Sigmoid colon (tissue), 7 donors: ENCODE data around the gene TXLNG. TPM values are rescaled to one million over a fixed set of nuclear protein-coding genes. Genes with fewer than 3 reads are reported as not detected.

Source experiments
- DNase-seq: peaks from one replicate; pipeline ENCODE4 v3.0.0-alpha.2; 2019
- H3K27ac ChIP-seq, 4 donors: fragments of 200-600 bp; sonication (generic); one replicate each; pipeline ENCODE4 v1.5.1; 2016 to 2019; ENCODE audit warnings: mild to moderate bottlenecking in 1 of 4
- H3K27me3 ChIP-seq, 3 donors: fragments of 200-600 bp; sonication (generic); one replicate each; pipeline ENCODE4 v1.5.1; 2019; ENCODE audit warnings: mild to moderate bottlenecking in 1 of 3
- H3K36me3 ChIP-seq, 4 donors: fragments of 200-600 bp; sonication (generic); one replicate each; pipeline ENCODE4 v1.5.1; 2016 to 2019
- H3K4me1 ChIP-seq, 4 donors: fragments of 200-600 bp; sonication (generic); one replicate each; pipeline ENCODE4 v1.5.1; 2017 to 2019
- H3K4me3 ChIP-seq, 4 donors: fragments of 200-600 bp; sonication (generic); one replicate each; pipeline ENCODE4 v1.5.1; 2017 to 2019; ENCODE audit warnings: mild to moderate bottlenecking in 2 of 4, moderate library complexity in 1 of 4
- H3K9me3 ChIP-seq, 4 donors: fragments of 200-600 bp in 3 of 4; sonication (generic) in 3 of 4; one replicate each; pipeline versions ENCODE4 v1.5.1 to v1.6.1; 2013 to 2019
- EP300 ChIP-seq, 4 donors: sonication (generic); formaldehyde crosslinking; IDR thresholded peaks; one replicate each; pipeline ENCODE4 v1.6.1; 2017; ENCODE audit warnings: antibody characterized with exemption in 4 of 4
- POLR2A ChIP-seq, 2 donors: fragments of 450-650 bp; IDR thresholded peaks; one replicate each; pipeline ENCODE4 v1.6.1; 2016; ENCODE audit warnings: antibody characterized with exemption in 2 of 2, mild to moderate bottlenecking in 2 of 2, moderate library complexity in 2 of 2
- POLR2AphosphoS5 ChIP-seq, 4 donors: sonication (generic); formaldehyde crosslinking; IDR thresholded peaks; one replicate each; pipeline ENCODE4 v1.6.1; 2017; ENCODE audit warnings: antibody characterized with exemption in 4 of 4
- WGBS, 2 donors: extraction: QIAGEN DNeasy Blood & Tissue Kit; methylation state at CpG; one replicate each; pipeline ENCODE4 v1.1.7; 2013; 5-methylcytosine and 5-hydroxymethylcytosine counted together
- intact Hi-C: fragments of 100-400 bp; cut with DNase I; formaldehyde crosslinking; loops from one replicate; pipeline ENCODE4 v1.15.1; 2023
- polyA plus RNA-seq, 3 donors: library from polyadenylated mRNA; stranded (reverse); fragments of 200-250 nt; gene quantifications; one replicate each; pipeline ENCODE4 v1.2.3, GENCODE V29; 2013
- total RNA-seq, 4 donors: library from RNA; depleted of rRNA; stranded (reverse); fragments of >200 nt; gene quantifications; one replicate each; pipeline ENCODE4 v1.1.0, GENCODE V29; 2016
- TF ChIP-seq, protein P1 (sequence below), 4 experiments: fragments of 450-650 bp in 3 of 4; fragments of 200-600 bp in 1 of 4; IDR thresholded peaks; one replicate each; pipeline ENCODE4 v1.5.1; 2016 to 2019; ENCODE audit warnings: antibody characterized with exemption in 4 of 4, mild to moderate bottlenecking in 3 of 4, moderate library complexity in 2 of 4
- donor health status: healthy with polysubstance abuse.
- donor health status: Bipolar disorder and iron deficiency.
- donor health status: healthy.

Gene TXLNG
- total and polyA plus RNA-seq, 7 donors, result 3.9 to 20.1 (median 11.5) TPM

- H3K36me3 ChIP-seq, result no peaks in the 10 kb centered on the region
- H3K4me1 ChIP-seq, result peaks cover 0 to 52% (median 28%) of the 10 kb centered on the region in 4 donors
- H3K27me3 ChIP-seq, result no peaks in the 10 kb centered on the region
- peak overlapping the region; percentile 44 to 74 (median 68) for H3K4me3 ChIP-seq
- peak overlapping the region; percentile 90 to 94 (median 90) for H3K27ac ChIP-seq
- TF ChIP-seq POLR2AphosphoS5 (IDR thresholded peaks at IDR 0.05) (no peak), EP300 (IDR thresholded peaks at IDR 0.05) (no peak), POLR2A (IDR thresholded peaks at IDR 0.05) (no peak)
- TF ChIP-seq, protein P1, sequence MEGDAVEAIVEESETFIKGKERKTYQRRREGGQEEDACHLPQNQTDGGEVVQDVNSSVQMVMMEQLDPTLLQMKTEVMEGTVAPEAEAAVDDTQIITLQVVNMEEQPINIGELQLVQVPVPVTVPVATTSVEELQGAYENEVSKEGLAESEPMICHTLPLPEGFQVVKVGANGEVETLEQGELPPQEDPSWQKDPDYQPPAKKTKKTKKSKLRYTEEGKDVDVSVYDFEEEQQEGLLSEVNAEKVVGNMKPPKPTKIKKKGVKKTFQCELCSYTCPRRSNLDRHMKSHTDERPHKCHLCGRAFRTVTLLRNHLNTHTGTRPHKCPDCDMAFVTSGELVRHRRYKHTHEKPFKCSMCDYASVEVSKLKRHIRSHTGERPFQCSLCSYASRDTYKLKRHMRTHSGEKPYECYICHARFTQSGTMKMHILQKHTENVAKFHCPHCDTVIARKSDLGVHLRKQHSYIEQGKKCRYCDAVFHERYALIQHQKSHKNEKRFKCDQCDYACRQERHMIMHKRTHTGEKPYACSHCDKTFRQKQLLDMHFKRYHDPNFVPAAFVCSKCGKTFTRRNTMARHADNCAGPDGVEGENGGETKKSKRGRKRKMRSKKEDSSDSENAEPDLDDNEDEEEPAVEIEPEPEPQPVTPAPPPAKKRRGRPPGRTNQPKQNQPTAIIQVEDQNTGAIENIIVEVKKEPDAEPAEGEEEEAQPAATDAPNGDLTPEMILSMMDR (IDR thresholded peaks at IDR 0.05), result no peak
- WGBS, 2 donors, result 2 to 3% methylated on average over 7 of the region's 7 CpGs
- H3K9me3 ChIP-seq, result no peaks in the 10 kb centered on the region
- intact Hi-C loops, result no loop called here
- no peak for DNase-seq
These were observed 82.7 kb downstream of the TXLNG start for GRCh38 chrX:16868920-16869319.

- H3K9me3 ChIP-seq, result no peaks in the 10 kb centered on the region
- H3K36me3 ChIP-seq, result no peaks in the 10 kb centered on the region
- TF ChIP-seq, protein P1 (IDR thresholded peaks at IDR 0.05), result no peak
- TF ChIP-seq POLR2AphosphoS5 (IDR thresholded peaks at IDR 0.05) (no peak), EP300 (IDR thresholded peaks at IDR 0.05) (no peak), POLR2A (IDR thresholded peaks at IDR 0.05) (no peak)
- peak overlapping the region; percentile 53 to 74 (median 68) for H3K4me3 ChIP-seq
- DNase-seq, result peak; percentile 67
- H3K4me1 ChIP-seq, result peaks cover 0 to 49% (median 28%) of the 10 kb centered on the region in 4 donors
- peak overlapping the region; percentile 90 to 94 (median 90) for H3K27ac ChIP-seq
- WGBS, 2 donors, result 0 to 1% methylated on average over 92 of the region's 92 CpGs
- no peaks in the 10 kb centered on the region for H3K27me3 ChIP-seq
- intact Hi-C loops, result loop anchor here (5.0 to 10.0 kb wide), 2 partner anchors 42 to 1195 kb away; no protein-coding TSS in a partner anchor
These were observed 83.3 kb downstream of the TXLNG start for GRCh38 chrX:16869393-16870094.

DNA sequence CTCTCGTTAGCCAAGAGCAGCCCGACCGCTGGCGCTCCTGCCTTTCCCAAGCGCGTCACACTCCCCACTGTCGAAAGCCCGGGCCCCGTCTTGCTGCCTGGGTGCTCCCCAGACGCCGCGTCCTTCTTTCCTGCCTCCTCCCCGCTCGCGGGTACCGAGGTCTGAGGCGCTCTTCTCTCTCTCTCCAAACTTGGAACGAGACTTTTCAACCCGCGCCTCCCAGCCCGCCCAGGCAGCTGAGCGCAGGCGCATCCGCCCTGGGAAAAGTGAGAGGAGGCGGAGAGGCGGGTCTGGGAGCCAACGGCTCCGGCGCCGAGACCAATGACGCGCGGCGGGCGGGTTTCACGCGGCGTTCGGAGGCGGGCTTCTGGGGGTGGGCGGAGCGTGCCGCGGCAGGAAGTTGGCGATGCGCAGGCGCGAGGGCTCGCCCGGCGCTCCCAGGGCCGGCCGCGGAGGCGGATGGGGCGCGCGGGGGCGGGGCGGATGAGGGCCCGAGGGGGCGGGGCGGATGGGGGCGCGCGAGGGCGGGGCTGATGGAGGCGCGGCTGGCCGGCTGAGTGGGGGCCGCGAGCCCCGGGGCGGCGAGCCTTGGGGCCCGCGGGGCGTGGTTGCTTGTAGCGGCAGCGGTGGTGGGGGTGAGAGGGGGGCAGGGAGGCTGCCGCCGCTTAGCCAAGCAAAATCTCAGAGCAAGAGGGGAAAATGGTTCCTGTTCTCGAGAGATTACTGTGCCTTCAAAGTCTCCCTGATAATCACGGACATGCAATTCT, 84.0 kb downstream of the TXLNG start, which contains the start of gene RBBP7:
Gene RBBP7 (minus strand): TSS at position 268 of the 767 bp plus-strand sequence. CDS start 309 bp downstream, outside the sequence.
- no peaks in the 10 kb centered on the region for H3K27me3 ChIP-seq
- DNase-seq, result peak; percentile 97
- no peaks in the 10 kb centered on the region for H3K36me3 ChIP-seq
- H3K9me3 ChIP-seq, result no peaks in the 10 kb centered on the region
- 0 to 1% methylated on average over 84 of the region's 84 CpGs for WGBS, 2 donors
- peaks cover 0 to 49% (median 27%) of the 10 kb centered on the region in 4 donors for H3K4me1 ChIP-seq
- peak within 1 kb of the TSS; percentile 53 to 74 (median 68) for H3K4me3 ChIP-seq
- peak; percentile 94 to 97 (median 95) for TF ChIP-seq POLR2AphosphoS5 (IDR thresholded peaks at IDR 0.05)
- TF ChIP-seq EP300 (IDR thresholded peaks at IDR 0.05), result no peak
- TF ChIP-seq POLR2A (IDR thresholded peaks at IDR 0.05), result peak; percentile 85 to 92
- TF ChIP-seq, protein P1 (IDR thresholded peaks at IDR 0.05), result no peak
- intact Hi-C loops, result loop anchor here (5.0 to 10.0 kb wide), 2 partner anchors 43 to 1195 kb away; no protein-coding TSS in a partner anchor
- peak within 1 kb of the TSS; percentile 90 to 94 (median 90) for H3K27ac ChIP-seq

DNA sequence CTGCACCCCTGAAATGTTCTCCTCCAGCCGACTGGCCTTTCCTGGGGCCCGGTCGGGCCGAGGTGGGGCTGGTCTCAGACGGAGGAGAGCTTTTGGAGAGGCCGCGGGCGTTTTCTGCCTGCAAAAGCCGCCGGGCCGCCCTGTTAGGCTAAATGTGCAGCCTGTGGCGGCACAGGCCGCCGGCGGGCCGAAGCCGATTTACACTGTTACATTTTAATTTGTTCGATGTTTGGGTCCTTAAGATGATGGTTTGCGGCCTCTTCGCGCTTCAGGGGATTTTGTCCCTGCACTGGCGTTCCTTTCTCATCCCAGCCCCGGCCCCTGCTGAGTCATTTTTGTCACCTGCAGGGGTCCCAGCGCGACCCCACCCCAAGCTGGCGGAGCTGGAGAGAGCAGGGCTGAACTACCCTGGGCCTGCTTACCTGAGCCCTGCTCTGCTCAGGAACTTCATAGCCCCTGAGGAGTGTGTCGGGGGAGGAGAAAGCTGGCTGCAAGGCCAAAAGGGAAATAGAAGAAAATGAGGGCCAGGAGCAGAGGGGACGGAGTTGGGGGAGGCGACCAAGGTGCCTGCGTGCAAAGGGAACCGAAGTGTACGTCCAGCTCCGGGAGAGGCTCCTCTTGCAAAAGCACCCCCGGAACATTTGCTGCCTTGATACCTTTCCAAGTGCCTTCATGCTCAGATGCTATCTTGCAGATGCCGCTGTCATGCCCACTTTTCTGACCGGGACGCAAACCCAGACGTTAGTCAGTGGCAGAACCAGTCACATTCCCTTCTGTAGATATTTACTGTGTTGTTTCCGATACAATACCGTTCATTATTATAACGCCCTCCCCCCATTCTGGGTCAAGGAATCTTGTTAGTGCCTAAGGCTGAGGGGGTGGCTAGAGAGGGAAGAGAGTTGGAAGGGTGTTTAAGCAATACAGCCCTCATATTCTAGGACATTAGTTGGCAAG, 84.9 kb downstream of the TXLNG start:
- no peaks in the 10 kb centered on the region for H3K27me3 ChIP-seq
- peak in 1 of 4 donors; percentile 4 for TF ChIP-seq POLR2AphosphoS5 (IDR thresholded peaks at IDR 0.05)
- TF ChIP-seq, protein P1 (IDR thresholded peaks at IDR 0.05), result no peak
- WGBS, 2 donors, result 9 to 12% methylated on average over 41 of the region's 41 CpGs
- H3K9me3 ChIP-seq, result no peaks in the 10 kb centered on the region
- peak overlapping the region; percentile 34 to 74 (median 48) for H3K4me3 ChIP-seq
- DNase-seq, result peak; percentile 76
- no peaks in the 10 kb centered on the region for H3K36me3 ChIP-seq
- intact Hi-C loops, result loop anchor here (5.0 to 10.0 kb wide), 2 partner anchors 44 to 1196 kb away; no protein-coding TSS in a partner anchor
- peak overlapping the region; percentile 83 to 89 (median 87) for H3K27ac ChIP-seq
- H3K4me1 ChIP-seq, result peaks cover 0 to 49% (median 23%) of the 10 kb centered on the region in 4 donors
